HG03159 (cell line): Measurements from ENCODE around the gene POLR2A.

Experiments used
- ATAC-seq: cut with Tn5 transposase; IDR thresholded peaks from one replicate; pipeline ENCODE4 v1.9.1; 2021; ENCODE audit warnings: mild to moderate bottlenecking, moderate library complexity; ENCODE audit not compliant: unreplicated experiment

Gene POLR2A

DNA sequence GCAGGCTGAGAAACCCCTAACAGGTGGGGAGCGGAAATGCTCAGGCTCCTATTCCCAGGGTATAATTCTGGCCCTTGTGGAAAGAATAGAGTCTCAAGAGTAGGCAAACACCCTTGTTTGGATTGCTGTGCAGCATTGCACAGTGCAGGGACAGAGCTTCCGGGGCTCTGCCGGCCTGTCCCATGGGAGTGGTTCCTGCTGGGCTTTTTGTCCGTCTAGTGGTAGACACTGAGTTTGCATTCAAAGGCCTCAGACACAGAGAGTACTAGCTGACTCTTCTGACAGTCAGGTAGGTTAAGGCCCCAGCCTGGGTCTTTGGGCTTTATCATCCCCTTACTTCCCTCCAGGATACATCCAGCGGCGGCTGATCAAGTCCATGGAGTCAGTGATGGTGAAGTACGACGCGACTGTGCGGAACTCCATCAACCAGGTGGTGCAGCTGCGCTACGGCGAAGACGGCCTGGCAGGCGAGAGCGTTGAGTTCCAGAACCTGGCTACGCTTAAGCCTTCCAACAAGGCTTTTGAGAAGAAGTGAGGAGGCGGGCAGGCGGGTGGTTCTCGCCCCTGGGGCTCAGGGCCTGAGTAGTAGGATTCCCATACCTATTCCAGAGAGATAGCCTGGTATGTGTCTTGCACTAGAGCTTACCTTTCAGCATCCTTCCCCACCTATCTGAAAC, 18.1 kb downstream of the POLR2A start:
- ATAC-seq, result no peak

DNA sequence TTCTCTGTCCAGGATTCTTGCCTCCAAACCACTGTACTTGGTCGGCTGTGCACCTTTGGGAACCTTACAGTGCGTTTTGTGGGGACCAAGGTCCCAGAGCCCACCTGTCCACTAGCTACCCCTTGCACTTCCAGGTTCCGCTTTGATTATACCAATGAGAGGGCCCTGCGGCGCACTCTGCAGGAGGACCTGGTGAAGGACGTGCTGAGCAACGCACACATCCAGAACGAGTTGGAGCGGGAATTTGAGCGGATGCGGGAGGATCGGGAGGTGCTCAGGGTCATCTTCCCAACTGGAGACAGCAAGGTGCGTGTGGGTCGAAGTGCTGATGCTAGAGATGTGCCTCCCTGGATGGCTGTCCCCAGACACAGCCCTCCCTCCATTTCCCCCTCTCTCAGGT, 18.8 kb downstream of the POLR2A start:
- ATAC-seq, result no peak

DNA sequence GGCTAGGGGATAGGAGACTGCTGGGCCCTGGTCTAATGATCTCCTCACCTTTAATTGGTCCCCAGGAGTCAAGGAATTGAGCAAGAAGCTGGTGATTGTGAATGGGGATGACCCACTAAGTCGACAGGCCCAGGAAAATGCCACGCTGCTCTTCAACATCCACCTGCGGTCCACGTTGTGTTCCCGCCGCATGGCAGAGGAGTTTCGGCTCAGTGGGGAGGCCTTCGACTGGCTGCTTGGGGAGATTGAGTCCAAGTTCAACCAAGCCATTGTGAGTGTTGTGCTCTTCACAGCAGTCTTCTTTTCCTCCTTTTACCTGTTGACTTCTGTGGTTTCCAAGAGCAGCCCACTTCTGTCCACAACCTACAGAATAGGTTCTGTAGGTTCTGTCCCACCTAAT, 19.4 kb downstream of the POLR2A start:
- no peak for ATAC-seq

DNA sequence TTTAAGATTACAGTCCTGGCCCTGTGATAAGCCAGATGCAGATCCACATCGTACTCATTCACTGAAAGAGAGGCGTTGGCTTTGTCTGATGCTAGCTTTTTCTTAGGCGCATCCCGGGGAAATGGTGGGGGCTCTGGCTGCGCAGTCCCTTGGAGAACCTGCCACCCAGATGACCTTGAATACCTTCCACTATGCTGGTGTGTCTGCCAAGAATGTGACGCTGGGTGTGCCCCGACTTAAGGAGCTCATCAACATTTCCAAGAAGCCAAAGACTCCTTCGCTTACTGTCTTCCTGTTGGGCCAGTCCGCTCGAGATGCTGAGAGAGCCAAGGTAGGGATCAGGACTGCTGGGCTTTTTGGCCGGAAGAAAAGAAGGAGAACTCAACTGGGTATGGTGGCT, 24.0 kb downstream of the POLR2A start:
- ATAC-seq, result no peak

DNA sequence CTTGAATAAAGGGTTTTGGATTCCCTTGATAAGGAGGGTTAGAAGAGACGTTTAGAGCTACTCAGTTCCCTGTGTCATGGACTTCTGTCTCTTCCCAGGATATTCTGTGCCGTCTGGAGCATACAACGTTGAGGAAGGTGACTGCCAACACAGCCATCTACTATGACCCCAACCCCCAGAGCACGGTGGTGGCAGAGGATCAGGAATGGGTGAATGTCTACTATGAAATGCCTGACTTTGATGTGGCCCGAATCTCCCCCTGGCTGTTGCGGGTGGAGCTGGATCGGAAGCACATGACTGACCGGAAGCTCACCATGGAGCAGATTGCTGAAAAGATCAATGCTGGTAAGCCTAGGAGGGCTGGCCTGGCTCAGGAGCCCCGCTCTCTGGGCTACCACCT, 24.7 kb downstream of the POLR2A start:
- no peak for ATAC-seq

DNA sequence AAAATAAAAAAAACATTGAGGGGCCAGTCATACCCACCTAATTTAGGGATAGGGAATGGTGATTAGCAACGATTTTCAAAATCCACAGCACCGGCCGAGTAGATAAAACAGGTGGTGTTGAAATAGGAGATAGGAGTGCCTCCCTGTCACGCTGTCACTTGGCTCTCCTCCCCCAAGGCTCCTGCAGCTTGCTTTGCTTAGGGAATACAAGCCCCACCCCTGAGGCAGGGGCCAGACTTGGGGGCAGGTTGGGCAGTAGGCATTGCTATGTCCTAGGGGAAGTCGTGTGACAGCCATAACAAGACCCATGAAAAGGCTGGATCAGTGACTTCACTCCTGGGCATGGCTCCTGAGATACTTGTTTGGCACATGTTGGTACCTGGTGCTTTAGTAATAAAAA, 25.8 kb downstream of the POLR2A start:
- ATAC-seq, result no peak

DNA sequence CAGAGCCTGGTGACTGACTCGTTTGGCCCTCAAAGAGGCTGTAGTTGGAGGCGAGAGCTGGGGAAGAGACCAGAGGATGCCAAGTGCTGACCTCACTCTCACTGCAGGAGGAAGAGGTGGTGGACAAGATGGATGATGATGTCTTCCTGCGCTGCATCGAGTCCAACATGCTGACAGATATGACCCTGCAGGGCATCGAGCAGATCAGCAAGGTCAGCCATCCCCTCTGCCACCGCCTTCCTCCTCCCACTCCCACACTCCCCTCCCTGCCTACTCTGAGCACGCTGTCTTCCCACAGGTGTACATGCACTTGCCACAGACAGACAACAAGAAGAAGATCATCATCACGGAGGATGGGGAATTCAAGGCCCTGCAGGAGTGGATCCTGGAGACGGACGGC, 26.9 kb downstream of the POLR2A start:
- ATAC-seq, result no peak

DNA sequence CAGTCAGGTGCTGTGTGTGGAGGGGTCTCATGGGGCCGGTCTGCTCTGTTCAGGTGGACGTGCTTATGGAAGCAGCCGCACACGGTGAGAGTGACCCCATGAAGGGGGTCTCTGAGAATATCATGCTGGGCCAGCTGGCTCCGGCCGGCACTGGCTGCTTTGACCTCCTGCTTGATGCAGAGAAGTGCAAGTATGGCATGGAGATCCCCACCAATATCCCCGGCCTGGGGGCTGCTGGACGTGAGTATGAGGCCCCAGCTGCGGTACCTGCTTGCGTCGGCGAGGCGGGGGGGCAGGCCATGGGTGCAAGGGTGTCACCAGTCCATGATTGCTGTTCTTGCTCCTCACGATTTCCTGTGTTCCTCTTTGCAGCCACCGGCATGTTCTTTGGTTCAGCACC, 27.9 kb downstream of the POLR2A start:
- no peak for ATAC-seq

DNA sequence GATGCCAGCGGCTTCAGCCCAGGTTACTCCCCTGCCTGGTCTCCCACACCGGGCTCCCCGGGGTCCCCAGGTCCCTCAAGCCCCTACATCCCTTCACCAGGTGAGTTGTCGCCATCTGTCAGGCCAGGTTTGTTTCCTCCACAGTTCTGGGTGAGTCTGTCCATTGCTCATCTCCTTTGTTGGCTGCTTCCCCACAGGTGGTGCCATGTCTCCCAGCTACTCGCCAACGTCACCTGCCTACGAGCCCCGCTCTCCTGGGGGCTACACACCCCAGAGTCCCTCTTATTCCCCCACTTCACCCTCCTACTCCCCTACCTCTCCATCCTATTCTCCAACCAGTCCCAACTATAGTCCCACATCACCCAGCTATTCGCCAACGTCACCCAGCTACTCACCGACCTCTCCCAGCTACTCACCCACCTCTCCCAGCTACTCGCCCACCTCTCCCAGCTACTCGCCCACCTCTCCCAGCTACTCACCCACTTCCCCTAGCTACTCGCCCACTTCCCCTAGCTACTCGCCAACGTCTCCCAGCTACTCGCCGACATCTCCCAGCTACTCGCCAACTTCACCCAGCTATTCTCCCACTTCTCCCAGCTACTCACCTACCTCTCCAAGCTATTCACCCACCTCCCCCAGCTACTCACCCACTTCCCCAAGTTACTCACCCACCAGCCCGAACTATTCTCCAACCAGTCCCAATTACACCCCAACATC, 28.8 kb downstream of the POLR2A start:
- no peak for ATAC-seq

DNA sequence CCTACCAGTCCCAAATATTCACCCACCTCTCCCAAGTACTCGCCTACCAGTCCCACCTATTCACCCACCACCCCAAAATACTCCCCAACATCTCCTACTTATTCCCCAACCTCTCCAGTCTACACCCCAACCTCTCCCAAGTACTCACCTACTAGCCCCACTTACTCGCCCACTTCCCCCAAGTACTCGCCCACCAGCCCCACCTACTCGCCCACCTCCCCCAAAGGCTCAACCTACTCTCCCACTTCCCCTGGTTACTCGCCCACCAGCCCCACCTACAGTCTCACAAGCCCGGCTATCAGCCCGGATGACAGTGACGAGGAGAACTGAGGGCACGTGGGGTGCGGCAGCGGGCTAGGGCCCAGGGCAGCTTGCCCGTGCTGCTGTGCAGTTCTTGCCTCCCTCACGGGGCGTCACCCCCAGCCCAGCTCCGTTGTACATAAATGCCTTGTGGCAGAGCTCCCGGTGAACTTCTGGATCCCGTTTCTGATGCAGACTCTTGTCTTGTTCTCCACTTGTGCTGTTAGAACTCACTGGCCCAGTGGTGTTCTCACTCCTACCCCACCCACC, 29.8 kb downstream of the POLR2A start:
- ATAC-seq, result no peak

DNA sequence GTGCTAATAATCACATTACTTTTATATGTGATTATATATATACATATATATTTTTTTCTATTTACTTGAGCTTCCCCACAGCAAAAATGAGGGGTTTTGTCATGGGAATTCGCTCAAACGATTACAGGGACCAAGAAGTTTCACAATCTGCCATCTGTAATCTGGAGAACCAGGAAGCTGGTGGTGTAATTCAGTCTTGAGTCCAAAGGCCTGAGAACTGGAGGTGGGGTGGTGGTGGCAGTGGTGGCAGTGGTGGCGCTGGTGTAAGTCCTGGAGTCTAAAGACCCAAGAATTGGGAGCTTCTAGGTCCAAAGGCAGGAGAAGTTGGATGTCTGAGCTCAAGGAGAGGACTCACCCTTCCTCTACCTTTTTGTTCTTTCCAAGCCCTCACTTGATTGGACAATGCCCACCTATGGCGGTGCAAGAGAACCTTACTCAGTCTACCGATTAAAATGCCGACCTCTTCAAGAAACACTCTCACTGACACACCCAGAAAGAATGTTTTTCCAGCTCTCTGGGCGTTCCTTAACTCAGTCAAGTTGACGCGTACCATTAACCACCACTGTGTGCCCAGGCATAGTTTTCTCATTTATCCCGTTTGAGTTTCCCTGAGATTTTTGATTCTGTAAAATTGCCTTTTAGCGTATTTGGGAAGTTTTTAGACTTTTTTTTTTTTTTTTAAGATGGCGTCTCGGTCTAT, 31.9 kb downstream of the POLR2A start:
- ATAC-seq, result no peak

DNA sequence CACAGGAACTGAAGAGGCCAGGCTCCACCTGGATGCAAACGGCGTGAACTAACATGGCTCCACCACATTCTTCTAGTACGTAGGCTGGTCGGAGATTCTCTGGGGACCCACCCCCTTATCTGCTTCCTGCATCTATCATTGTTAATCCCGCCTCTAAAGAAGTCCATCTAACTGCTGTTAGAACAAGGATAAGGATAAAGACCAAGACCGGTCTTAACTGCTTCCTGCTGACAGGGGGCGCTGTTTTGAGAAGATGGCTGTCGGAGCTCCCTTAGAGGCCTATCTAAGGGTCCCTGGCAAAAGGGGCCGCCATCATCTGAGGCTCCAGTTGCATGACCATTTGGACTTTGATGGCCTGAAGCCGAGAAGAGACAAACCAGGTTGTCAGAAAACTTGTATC, 38.9 kb downstream of the POLR2A start:
- no peak for ATAC-seq

DNA sequence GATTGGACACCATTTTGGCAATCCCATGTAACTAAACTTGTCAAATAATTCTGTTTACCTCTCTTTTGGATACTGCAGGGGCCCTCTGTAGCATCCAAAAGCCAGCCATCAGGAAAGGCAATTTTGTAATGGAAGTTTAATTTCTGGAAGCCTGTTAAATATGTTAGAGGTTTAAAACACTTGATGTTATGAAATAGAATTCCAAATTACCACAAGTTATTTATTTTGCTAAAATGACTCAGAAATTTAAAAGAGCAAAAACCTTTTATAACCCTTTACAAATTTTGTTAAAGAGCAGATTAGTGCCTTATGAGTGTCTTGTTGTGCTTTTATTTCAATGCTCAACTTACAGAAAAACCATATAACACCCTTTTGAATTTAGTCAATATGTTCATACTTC, 44.7 kb downstream of the POLR2A start:
- no peak for ATAC-seq

DNA sequence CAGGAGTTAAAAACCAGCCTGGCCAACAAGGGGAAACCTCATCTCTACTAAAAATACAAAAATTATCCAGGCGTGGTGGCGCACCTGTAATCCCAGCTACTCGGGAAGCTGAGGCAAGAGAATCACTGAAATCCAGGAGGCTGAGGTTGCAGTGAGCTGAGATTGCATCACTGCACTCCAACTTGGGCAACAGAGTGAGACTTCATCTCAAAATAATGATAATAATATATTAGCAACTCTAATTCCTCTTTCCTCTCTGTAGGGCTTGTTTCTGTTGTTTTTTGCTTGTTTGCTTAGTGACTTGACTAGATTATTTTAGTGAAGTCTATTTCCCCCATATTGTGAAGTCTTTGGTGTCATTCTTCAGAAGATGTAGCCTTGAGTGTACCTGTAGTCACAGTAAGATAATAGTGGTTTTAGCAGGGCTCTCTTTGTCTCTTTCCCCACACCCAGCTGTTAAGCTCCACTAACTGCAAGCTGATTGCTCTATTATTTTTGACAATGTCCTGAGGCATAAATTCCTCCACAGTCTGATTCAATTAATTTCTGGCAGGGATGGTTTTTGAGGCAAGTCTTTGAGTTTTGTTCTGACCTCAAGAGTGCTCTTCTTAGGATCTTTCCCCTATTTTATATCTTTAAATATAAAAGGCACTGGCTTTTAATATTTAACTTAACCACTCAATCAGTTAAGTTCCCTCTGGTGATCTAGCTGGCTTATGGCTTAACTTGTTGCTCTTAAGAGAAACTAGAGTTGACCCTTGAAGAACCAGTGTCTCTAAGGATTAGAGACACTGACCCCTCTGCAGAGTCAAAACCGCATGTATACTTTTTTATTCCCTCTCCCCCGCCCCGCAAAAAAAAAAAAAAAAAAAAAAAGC, 46.1 kb downstream of the POLR2A start:
- no peak for ATAC-seq

DNA sequence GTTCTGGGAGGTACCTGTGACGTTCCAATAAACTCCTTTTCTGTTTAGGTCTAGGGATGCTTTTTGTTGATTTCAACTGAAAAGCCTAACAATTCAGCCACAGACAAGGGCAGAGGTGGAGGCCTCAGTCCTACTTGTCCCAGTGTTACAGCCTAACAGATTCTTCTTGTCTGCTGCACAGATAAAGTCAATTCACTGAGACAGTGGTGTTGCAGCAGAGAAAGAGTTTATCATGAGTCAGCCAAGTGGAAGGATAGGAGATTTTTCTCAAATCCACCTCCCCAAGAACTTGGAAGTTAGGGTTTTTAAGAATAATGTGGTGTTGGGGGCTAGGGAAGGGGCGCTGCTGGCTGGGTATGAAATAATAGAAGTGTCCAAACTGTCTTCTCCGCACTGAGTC, 53.9 kb downstream of the POLR2A start:
- ATAC-seq, result no peak

DNA sequence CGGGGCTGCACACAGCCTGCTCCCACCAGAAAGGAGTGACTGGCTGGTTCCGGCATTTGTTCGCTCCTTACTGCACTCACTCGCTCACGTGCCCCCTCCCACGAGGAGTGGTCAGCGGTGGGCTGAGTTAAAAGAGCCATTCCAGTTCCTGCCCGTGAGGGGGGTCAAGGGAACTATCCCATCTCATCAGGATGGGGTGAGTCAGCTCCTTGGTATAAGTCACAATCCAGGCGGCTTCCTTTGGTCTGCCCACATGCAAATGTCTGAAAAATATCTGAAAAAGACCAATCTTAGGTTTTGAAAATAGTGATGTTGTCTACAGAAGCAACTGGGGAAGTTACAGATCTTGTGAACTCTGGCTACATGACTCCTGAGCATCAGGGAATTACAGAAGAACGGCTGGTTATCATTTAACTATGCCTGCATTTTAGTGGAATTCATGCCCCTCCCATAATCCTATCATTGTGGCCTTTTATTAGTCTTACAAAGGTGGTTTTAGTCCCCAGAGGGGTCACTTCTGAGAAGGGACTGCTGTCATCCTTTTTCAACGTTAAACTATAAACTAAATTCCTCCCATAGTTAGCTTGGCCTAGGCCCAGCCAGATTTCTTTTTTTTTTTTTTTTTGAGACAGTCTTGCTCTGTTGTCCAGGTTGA, 54.9 kb downstream of the POLR2A start:
- ATAC-seq, result no peak

DNA sequence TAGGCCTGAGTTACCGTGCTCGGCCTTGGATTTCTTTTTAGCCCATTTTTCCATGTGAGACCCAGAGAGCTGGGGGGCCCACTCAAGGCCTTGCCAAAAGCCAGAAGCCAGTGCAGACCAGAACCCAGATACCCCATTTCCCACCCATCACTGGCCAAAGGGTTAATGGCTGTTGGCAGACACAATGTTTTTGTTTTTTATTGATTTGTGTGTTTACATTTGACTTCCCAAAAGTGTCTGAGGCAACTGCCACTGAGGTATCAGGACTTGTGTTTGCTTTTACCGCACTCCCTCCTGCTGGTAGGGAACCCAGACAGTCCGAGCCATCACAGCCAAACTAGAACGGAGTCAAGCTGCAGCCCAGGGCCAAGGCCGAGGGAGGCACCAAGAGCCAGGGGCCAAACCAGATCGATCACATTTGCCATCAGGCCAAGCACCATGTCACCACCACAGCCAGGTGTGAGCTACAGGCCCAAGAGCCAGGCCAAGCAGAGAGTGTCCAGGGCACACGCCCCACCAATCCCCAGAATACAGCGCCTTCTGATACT, 57.0 kb downstream of the POLR2A start:
- no peak for ATAC-seq

DNA sequence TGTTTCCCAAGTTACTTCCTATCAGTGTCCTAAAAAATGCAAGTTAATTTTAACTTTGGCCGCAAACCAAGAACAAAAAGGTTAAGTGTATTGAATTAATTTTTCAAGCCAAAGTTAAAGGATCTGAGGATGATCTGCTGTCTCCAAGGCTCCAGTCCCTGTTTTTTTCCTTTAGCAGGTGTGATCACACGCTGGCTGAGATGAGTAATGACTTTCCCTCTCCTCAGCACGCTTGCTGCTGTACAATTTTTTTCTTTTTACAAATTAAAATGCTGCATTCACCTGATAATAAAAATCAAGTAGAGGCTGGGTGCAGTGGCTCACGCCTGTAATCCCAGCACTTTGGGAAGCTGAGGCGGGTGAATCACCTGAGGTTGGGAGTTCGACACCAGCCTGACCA, 60.7 kb downstream of the POLR2A start:
- ATAC-seq, result no peak

DNA sequence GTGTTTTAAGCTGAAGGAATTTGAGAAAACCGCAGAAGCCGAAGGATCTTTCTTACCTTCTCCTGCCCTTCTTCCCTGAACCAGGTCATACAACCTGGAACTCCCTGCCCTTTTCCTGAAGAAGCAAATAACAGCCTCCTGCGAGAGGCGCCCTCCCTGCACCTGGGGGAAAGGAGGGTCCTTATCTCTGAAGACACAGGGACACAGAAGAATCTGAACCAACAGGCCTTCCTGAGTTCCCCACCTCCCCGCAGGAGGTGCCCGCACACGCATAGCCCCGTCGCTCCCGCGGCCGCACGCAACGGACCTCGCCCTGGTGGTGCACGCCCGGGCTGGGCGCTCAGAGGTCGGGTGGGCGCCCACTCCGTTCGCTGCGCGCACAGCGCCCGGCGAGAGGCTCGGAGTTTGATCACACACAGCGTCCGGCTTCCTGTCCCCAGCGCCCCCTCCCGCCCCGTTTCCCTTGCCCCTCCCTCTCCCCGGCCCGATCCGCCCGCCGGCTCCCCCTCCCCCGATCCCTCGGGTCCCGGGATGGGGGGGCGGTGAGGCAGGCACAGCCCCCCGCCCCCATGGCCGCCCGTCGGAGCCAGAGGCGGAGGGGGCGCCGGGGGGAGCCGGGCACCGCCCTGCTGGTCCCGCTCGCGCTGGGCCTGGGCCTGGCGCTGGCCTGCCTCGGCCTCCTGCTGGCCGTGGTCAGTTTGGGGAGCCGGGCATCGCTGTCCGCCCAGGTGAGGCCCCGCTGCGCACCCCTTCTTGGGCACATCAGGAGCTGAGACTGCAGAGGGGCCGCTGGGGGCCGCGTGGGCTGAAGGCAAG, 64.6 kb downstream of the POLR2A start, which contains the start of gene TNFSF12:
Gene TNFSF12 (plus strand): TSS at position 474 of the 816 bp plus-strand sequence. CDS start 96 bp downstream, at position 570.
- no peak for ATAC-seq
